Esophagus muscularis mucosa (tissue), 4 donors: ENCODE data around the gene THYN1.

Experiments
- EP300 ChIP-seq: sonication (generic); formaldehyde crosslinking; IDR thresholded peaks from one replicate; pipeline ENCODE4 v1.6.1; 2017; ENCODE audit warnings: antibody characterized with exemption
- POLR2A ChIP-seq: fragments of 450-650 bp; IDR thresholded peaks from one replicate; pipeline ENCODE4 v1.6.1; 2017; ENCODE audit warnings: antibody characterized with exemption, moderate library complexity, mild to moderate bottlenecking, low read depth
- POLR2AphosphoS5 ChIP-seq, 2 donors: sonication (generic); formaldehyde crosslinking; IDR thresholded peaks; one replicate each; pipeline ENCODE4 v1.6.1; 2017; ENCODE audit warnings: antibody characterized with exemption in 2 of 2
- TF ChIP-seq, protein P1 (sequence below), 3 experiments: fragments of 200-600 bp in 2 of 3; fragments of 450-650 bp in 1 of 3; sonication (generic) in 2 of 3; IDR thresholded peaks; one replicate each; pipeline ENCODE4 v1.5.1; 2017 to 2019; ENCODE audit warnings: antibody characterized with exemption in 3 of 3, mild to moderate bottlenecking in 2 of 3, moderate library complexity in 1 of 3

DNA sequence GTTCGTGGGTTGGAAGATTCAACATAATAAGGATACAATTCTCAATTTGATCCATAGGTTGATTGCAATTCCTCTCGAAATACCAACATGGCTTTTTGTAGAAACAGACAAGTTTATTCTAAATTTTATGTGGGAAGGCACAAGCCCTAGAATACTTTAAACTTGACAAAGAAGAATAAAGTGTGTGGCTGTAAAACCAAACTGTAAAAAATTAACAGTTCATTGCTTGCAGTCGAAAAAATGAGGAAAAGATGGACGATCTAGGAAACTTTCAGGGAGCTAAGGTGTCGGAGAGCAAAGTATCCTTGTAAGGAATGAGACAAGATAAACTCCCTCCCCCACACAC is 22.0 kb upstream of the THYN1 start:
- TF ChIP-seq, protein P1, sequence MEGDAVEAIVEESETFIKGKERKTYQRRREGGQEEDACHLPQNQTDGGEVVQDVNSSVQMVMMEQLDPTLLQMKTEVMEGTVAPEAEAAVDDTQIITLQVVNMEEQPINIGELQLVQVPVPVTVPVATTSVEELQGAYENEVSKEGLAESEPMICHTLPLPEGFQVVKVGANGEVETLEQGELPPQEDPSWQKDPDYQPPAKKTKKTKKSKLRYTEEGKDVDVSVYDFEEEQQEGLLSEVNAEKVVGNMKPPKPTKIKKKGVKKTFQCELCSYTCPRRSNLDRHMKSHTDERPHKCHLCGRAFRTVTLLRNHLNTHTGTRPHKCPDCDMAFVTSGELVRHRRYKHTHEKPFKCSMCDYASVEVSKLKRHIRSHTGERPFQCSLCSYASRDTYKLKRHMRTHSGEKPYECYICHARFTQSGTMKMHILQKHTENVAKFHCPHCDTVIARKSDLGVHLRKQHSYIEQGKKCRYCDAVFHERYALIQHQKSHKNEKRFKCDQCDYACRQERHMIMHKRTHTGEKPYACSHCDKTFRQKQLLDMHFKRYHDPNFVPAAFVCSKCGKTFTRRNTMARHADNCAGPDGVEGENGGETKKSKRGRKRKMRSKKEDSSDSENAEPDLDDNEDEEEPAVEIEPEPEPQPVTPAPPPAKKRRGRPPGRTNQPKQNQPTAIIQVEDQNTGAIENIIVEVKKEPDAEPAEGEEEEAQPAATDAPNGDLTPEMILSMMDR (IDR thresholded peaks at IDR 0.05) = no peak
- TF ChIP-seq POLR2A = no peak
- no peak for TF ChIP-seq EP300
- no peak for TF ChIP-seq POLR2AphosphoS5 (IDR thresholded peaks at IDR 0.05)
